Stimulated activated CD8-positive, alpha-beta memory T cell treated with anti-CD3 and anti-CD28 coated beads, Interleukin-7, amount 100 ng/mL, for 48 hours (primary cell): Measurements from ENCODE around the gene ANKH.

Experiments
- DNase-seq, 2 donors: peaks; one replicate each; pipeline ENCODE4 v3.0.0-alpha.2; 2020; ENCODE audit warnings: low read depth in 1 of 2; ENCODE audit errors: extremely low read depth in 1 of 2

Gene ANKH

DNA sequence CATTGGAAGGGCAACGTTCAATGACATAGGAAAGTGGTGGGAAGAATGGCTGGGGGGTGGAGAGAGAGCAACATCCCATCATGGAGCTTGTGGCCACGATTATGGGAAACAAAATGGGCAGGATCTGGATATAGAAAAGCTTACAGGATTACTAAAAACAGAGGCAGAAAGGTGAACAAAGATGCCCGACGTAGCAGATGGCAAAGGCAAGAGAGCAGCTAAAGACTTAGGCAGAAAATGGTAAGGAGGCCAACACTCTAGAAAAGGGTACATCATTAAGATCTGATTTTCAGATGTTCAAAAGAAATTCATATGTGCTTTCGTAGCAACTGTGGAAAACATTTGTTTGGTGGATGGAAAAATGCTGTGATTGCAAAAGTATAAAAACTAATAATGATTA is 104.5 kb downstream of the ANKH start:
- no peak for DNase-seq

DNA sequence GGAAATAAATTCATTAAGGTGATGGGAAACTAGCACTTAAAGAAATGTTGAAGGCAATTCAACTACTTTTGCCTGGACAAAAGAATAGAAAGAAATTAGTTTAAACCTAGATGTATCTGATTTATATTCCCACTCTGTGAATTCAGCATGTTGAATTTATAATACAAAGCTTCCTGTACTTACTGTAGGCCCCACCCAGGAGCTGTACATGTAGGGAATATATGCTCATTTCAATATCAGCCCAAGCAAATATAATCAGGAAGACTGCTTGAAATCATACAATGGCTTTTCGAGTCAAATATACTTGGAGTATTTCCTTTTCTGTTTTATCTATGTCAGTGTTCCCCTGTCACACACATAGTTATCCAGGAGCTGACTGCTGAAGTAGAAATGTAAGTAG is 105.0 kb downstream of the ANKH start:
- DNase-seq = no peak

DNA sequence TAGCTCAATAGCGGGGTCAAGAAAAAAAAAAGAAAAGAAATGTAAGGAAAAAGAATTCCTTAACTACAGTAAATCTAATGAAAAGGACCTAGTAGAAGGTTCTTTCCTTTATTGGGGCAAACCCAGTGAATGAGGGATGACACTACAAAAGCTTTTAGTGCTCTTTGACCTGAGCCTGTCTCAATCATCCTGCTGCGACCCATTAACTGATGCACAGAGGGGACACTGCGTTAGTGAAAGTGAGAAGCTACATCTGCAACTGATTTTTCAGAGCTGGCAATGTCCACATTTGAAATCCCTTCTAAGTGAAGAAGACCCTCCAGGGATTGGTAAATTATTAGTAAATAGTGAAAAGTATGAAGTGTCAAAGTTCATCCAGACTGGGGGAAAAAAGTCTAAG is 106.0 kb downstream of the ANKH start:
- DNase-seq = no peak

DNA sequence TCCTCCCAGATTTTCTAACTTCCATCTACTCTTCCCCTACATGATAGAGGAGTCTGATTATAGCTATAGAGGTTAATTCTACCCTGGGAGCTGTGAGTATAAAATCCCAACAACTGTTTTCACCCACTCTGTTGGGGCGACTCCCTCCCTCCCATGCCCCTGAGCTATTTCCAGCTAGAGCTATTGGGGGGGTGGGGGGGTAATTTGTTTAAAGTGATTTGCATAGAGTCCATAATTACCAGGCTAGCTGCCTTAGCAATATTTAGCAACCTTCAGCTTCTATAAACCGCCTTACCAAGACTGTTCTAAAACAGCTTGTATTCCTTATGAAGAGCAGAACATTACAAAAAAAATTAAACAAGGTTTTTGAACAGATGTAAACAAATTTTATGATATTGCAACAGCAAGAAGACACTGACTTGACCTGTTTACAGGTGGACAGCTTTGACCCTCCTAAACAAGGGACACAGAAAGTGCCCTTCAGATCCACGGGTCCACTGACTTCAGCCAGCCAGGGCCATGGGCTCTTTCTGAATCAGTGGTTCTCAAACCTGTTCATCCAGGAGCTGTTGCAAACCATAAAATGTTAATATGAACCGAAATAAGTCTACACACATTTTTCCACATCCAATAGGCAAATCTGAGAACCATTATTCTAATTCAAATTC is 108.9 kb downstream of the ANKH start:
- no peak for DNase-seq

DNA sequence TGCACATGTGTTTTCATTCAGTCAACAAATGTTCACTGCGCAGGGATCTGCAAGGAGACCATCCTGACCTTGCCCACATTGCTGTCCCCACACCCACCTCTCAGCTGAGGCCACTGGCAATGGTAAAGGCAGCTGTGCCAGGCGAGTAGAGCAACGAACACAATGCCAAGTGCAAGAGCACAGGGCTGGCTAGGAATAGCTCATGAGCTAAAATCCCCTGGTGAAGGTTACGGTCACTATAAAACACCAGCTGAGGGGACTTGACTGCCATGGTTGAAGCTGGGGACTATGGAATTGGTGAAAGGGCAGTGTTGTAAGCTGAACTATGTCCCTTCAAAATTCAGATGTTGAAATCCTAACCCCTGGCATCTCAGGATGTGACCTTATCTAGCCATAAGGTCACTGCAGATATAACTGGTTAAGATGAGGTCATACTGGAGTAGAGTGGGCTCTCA is 111.0 kb downstream of the ANKH start:
- no peak for DNase-seq

DNA sequence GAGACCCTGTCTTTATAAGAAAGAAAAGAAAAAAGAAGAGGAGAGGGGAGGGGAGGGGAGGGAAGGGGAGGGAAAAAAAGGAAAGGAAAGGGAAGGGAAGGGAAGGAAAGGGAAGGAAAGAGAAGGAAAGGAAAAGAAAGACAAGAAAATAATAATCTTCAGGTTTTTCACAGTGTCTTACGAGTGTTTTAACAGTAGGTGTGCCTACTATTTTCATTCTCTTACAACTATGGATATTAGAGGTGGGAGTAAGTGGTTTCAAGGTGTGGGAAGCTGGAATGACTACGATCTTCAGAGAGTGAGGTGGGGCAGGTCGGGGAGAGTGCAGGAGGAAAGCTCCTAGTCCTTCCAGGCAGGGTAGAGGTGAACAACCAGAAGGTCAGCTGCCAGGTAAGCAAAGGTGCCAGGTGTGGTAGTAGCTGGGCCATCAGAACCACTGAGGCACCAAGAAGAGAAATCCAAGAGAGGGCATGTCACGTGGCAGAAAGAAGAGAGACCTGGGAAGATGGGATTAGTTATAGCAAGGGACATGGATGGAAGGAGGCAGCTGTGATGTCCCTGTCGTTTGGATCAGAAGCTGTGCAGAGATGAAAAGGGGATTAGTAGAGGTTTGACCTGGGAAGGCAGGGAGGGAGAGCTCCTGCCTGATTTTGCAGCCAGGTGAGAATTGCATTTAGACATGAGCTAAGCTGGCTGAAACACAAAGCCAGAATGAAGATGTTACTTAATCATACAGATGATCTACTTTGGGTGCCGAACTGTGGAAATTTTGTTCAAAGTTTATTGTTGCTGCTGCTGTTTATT is 111.6 kb downstream of the ANKH start:
- no peak for DNase-seq

DNA sequence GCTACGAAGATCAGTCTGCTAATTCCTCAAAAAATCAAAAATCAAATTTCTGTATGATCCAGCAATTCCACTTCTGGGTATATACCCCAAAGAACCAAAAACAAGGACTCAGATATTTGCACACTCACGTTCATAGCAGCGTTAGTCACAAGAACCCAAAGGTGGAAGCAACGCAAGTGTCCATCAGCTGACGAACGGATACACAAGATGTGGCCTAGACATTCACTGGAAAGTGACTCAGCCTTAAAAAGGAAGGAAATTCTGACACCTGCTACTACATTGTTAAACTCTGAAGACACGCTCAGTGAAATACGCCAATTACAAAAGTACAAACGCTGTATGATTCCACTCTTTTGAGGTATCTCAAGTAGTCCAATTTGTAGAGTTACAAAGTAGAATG is 113.7 kb downstream of the ANKH start:
- DNase-seq = no peak

DNA sequence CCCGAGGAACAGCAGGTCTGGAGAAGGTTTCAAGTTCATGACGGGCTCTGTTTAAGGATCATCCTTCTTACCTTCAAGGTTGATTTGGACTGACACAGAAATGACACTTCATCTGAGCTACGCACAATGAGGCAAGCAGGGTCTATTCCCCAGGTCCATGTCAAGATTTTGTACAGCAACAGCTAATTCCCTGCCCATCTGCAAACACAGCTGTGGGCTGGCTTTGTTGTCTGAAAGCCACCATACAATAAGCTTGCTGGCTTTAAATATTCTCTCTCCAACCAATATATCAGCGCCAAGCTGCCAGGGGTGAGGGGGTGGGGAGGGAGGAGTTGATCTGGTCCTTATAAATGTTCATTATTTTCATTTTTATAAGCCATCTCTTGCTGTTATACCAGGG is 115.1 kb downstream of the ANKH start:
- no peak for DNase-seq

DNA sequence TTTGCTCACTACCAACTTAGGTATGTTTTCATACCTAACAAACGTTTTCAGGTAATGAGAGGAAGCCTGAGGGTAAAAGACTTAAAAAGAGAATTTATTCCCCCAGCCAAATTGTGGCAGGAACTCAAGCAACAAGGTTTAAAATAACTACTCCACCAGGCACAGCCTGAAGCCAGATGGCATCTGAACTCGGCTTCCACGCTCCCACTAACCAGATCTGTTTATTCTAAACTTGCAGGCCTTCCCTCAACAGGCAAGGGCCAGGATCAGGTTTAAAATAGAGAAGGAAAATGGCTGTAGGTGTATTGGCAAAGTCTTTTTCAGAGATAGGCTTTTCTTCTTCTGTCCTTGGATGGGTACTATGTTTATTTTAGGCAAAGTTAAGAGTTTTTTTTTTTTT is 117.6 kb downstream of the ANKH start:
- DNase-seq = no peak

DNA sequence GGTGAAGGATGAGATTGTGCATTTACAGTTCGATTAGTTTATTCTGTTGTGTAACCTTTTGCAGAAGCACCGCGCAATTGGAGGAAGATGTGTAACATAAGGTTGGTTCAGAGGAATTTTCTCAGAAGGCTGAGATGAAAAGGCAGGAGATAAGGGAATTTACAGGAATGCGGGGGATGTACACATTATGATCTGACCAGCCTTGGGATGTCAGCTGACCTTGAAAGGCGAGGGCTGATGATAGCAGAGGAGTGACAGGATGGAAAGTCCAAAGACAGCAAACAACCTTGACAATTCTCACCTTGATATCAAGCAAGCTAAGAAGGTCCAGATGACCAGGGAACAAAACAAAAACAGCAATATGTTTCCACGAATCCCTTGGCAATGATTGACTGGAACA is 118.3 kb downstream of the ANKH start:
- DNase-seq = no peak

DNA sequence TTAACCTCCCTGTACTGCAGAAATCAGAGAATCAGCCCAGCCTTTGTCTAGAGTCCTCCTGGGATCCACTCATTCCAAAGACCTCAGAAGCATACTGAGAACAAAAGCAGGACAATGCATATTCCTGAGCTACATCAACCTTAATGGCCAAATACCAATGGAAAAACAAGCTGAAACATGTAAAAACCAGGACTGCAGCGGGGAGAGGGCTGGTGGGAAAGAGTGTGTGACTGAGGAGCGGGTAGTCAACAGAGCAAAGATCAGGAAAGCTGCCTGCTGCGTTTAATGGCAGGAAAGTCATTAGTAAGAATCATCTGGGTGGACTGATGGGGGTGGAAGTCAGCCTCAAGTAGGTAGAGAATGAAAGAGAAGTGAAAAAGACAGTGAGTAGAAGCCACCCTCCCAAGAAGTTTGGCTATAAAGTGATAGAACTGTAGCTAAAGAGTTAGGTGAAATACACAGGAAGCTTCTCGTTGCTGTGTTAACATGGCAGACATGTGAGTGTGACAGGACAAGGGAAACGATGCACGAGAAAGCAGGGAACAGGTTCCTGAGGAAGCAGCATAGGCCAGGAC is 119.0 kb downstream of the ANKH start:
- DNase-seq = no peak

DNA sequence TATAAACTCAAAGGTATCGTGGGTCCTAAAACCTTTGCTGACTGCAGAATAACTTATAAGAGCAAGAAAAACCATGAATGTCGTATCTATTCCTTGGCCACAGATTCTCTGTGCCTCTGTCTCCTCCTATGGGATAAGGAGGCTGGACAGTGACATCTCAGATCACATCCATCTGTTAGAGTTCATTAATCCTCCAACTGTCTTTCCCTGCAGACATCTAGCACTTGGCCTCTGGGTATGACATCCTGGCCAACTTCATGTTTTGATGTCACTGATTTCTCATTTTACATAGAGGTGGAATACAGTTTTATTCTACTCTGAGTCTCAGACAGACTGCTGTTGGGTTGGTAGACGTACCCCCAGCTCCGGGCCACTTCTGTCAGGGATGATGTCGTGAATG is 120.9 kb downstream of the ANKH start:
- DNase-seq = no peak

DNA sequence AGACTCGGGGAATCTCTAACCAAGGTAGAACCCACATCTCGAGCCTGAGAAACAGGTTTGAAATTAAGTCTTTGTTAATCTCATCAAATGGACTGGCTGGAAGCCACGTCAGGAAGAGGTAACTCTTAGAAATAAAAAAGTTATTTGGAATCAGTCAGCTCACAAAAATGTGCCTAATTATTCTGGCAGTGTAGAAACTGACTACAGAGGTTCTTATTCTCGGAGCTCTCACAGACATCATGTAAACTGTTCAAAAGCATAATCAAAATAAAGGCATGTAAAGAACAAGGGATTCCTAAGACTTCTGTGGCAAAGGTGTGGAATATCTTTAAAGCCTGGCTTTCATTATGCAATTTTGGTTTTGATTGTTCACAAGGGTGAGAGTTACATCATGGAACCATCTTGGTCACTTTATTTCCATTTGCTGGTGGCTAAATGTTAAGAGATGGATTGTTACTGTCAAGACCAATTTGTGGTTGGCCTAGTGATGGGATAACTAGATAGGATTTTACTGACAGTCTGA is 121.9 kb downstream of the ANKH start:
- no peak for DNase-seq

DNA sequence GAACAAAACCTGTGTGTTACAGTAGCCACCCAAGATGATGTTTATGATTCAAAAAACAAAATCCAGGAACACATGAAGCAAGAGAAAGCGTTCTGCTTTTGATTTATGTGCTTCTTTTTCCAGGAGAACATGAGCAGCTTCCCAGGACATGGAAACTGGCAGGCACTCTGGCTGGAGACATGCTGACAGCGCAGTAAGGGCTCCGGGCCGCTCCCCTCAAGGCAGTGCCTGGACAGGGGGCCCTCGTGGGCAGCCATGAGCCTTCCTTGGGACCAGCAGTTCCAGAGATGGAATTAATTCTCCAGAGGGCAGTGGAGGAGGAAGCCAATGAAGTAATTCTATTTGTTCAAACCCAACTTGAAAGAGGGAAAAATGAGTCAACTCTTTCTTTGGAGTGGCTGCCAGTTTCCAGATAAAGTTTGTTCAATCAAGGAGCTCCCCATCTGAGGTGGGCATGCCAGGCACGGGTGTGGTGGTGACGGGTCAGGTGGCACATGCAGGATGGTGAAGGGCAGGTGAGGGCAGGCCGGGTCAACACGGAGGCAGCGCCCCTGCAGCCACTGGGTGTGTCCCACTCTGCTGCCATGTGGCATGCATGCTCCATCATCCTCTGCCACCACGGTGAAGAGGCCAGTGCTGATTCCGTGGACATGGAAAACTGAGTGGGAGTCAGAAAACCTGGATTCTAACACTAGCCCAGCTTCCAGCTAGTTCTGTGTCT is 123.2 kb downstream of the ANKH start:
- DNase-seq = no peak

DNA sequence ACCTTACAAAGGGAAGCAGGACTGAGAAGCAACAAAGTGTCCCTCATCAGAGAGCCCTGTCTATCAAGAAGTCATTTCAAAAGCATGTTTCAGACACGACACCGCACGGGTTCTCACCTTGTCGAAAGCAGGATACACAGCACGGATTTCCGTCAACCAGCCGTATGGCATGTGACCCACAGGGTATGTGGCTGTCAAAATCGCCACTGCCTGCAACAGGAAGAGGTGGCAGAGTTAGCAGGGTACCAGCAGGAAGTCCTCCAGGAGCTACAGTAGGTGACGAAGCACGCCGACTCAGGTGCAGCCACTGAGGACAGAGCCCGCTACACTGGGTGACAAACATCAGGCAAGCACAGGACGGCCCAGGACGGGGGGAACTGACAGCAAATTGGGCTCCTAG is 125.8 kb downstream of the ANKH start:
- no peak for DNase-seq

DNA sequence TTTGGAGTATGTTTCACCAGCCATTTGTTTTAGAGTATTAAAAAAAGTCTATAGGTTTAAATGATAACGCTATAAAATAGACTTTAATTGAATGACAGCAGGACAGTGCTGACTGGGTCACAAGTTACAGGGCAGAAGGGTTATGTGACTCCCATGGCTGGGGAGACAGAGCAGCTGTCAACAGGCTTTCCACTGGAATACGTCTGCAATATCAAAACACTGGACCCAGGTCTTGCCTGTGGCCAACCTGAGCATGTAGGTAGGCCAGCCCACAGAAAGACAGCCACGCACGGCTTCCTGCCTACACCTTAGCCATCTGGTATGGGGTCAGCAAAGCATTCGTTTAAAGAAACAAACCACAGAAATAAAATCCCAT is 126.4 kb downstream of the ANKH start:
- DNase-seq = no peak

DNA sequence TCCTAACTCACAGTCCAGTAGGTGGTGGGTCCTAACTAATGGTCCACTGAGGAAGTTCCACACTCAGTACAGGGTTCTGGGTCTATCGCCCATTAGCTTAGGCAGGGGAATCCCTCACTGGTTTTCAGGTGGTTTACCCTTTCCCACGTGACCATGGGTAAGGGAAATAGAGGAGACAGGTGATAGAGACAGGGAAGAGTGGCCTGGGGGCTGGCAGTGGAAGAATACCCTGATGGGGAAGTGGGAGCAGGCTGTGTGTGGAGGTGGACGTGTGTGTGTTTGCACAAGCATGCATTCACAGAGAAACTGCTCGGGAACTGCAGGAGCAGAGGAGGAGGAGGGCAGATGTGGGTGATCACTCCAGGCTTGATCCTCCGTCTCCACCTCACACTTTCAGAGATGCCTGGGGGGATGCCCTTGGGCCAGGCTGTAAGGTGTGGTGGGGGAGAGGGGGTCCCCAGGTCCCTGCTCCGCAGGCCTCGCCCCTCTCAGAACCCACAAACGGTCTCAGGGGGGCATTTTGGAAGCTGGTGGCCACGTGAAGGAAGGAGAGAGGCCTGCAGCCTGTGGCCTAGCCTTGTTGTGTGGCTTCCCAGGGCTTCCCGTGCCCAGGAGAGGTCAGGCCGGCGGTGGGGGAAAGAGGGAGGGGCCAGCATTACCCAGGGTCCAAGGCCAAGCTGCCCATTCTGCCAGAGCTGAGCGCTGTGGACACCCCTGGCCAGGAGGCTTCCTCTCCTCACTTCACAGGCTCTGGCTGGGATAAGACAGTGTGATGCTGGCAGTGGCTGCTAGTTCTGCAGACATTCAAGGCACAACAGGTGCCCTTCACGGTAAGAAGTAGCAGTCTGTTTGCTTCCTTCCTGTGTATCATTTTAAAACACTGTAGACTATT is 127.0 kb downstream of the ANKH start:
- DNase-seq = no peak

DNA sequence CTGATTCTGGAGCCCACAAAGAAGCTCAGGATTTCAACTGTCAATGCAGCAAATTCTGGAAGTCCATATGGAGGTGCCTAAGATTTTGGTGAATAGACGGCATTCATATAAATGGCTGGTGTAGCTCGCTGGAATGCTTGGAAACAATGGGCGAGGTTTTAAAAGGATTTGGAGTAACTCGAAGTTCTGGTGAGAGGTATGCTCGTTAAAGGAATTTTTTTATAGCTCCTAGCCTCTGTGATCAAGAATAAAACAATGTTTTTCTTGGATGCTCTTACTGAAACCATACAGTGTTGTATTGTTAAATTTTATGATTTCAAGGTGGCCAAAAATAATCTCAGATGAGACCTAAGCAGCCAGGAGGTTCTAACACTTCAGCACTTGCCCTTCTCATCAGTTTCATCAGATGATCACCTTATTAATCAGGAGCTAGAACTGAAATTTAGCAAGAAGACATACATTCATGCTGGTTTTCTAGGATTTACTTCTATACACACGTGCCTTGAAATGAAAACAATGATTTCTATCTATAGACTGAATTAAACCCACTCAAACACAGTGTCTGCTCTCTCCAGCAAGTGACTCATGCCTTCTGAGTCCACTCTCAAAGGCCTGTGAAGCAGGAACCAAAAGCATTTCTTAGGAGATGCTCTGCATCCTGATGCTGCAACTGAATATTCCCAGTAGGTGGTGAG is 127.8 kb downstream of the ANKH start:
- DNase-seq = no peak

DNA sequence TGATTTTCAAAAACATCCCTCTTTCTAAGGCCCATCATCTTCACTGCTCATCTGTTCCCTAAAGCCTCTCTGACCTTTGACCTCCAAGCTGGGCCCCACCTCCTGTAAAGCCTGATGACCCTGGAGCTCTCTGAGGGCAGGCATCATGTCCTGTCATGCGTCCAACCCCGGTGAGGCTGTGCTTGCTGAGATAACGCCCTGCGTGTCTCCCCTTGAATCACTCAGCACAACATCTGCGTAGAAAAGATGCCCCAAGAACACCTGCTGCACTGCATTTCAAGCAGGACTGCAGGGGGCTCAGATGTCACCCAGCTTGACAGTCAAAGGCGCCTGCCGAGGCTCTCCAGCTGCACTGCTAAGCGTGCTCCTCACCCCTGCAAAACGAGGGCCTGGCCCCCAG is 129.1 kb downstream of the ANKH start:
- DNase-seq = no peak
